Measurements from ENCODE around the gene YIPF4. TPM values are rescaled to one million over a fixed set of nuclear protein-coding genes. Genes with fewer than 3 reads are reported as not detected.
"Not testable (repeated sequence)": the region's sequence is repeated elsewhere in the genome, so short reads cannot be mapped to it uniquely, and the experiment has no call there.

The YIPF4 gene
- total and polyA plus RNA-seq, 2 experiments from 2014 or later: 8.8 to 68.8 TPM

DNA sequence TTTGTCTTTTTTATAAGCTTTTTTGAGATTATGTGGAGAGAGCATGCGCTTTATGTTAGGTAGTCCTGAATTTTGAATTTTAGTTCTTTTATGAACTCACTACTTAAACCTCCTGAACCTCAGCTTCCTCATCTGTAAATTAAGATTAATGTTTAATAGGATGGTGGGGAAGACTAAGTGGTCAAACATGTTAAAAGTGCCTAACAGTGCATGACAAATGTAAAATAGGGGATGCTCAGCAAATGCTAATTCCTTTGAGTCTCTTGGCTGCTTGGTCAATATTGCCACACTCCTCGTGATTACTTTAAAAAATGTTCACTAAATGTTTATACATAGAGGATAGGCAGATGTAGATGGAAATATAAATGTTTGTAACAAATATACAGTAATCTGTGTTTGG lies 85.9 kb downstream of the YIPF4 start:
- no peak overlapping the region for H3K27ac ChIP-seq

DNA sequence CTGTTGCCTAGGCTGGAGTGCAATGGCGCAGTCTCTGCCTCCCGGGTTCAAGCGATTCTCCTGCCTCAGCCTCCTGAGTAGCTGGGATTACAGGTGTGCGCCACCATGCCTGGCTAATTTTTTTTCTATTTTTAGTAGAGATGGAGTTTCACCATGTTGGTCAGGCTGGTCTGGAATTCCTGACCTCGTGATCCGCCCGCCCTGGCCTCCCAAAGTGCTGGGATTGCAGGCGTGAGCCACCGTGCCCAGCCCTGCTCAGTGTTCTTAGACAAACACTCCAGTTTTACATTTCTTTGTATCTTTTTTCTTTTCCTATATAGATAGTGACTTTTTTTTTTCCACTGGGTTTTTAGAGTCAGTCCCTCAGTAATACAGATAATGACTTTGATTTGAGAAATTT lies 86.6 kb downstream of the YIPF4 start:
- not testable (repeated sequence) for H3K4me3 ChIP-seq; DNase-seq (ENCODE audit: low read depth in 1 of 2, low spot score in 1 of 2); H3K27me3 ChIP-seq; H3K9me3 ChIP-seq (ENCODE audit: low read depth); H3K36me3 ChIP-seq; H3K4me1 ChIP-seq (ENCODE audit: low read depth); H3K27ac ChIP-seq

More for the DNA sequence above, 85.9 kb downstream of the YIPF4 start:
- no peaks in the 10 kb centered on the region for H3K36me3 ChIP-seq
- H3K4me3 ChIP-seq: no peak overlapping the region
- H3K9me3 ChIP-seq (ENCODE audit: low read depth): no peaks in the 10 kb centered on the region
- peaks cover 7% of the 10 kb centered on the region for H3K4me1 ChIP-seq (ENCODE audit: low read depth)
- no peaks in the 10 kb centered on the region for H3K27me3 ChIP-seq
- no peak for DNase-seq (ENCODE audit: low read depth in 1 of 2, low spot score in 1 of 2)
- TF ChIP-seq, protein P1, sequence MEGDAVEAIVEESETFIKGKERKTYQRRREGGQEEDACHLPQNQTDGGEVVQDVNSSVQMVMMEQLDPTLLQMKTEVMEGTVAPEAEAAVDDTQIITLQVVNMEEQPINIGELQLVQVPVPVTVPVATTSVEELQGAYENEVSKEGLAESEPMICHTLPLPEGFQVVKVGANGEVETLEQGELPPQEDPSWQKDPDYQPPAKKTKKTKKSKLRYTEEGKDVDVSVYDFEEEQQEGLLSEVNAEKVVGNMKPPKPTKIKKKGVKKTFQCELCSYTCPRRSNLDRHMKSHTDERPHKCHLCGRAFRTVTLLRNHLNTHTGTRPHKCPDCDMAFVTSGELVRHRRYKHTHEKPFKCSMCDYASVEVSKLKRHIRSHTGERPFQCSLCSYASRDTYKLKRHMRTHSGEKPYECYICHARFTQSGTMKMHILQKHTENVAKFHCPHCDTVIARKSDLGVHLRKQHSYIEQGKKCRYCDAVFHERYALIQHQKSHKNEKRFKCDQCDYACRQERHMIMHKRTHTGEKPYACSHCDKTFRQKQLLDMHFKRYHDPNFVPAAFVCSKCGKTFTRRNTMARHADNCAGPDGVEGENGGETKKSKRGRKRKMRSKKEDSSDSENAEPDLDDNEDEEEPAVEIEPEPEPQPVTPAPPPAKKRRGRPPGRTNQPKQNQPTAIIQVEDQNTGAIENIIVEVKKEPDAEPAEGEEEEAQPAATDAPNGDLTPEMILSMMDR (IDR thresholded peaks at IDR 0.05; ENCODE audit: low read depth, low read length): no peak

DNA sequence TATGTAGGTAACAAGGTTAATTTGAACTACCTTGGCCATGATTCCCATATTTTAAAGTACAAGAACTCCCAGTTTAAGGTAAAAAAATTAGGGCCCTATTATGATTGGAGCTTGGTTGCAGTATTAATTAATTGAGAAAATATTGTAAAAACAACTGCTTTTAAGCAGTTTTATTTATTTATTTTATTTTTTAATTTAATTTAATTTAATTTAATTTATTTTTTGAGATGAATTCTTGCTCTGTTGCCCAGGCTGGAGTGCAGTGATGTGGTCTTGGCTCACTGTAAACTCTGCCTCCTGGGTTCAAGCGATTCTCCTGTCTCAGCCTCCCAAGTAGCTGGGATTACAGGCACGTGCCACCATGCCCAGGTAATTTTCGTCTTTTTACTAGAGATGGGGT lies 88.0 kb downstream of the YIPF4 start:
- H3K36me3 ChIP-seq; H3K4me1 ChIP-seq (ENCODE audit: low read depth); H3K4me3 ChIP-seq; H3K27ac ChIP-seq; H3K9me3 ChIP-seq (ENCODE audit: low read depth); DNase-seq (ENCODE audit: low read depth in 1 of 2, low spot score in 1 of 2); H3K27me3 ChIP-seq: not testable (repeated sequence)

Other genes with a start within 250 kb of the YIPF4 start
- 43.0 and 56.2 TPM in 2 replicates for gene DPY30, start 238.1 kb upstream of the YIPF4 start, total RNA-seq
- gene DPY30, start 238.1 kb upstream of the YIPF4 start, polyA plus RNA-seq: 143 and 169 TPM in 2 replicates
- 21.8 and 23.0 TPM in 2 replicates for gene SPAST, start 214.3 kb upstream of the YIPF4 start, total RNA-seq
- 10.9 and 12.7 TPM in 2 replicates for gene SPAST, start 214.3 kb upstream of the YIPF4 start, polyA plus RNA-seq
- 12.6 and 13.3 TPM in 2 replicates for gene SLC30A6, start 112.0 kb upstream of the YIPF4 start, total RNA-seq
- 11.8 and 19.0 TPM in 2 replicates for gene SLC30A6, start 112.0 kb upstream of the YIPF4 start, polyA plus RNA-seq
- not detected in 2 replicates for gene NLRC4, start 13.0 kb upstream of the YIPF4 start, total RNA-seq
- 0.64 and 1.3 TPM in 2 replicates for gene NLRC4, start 13.0 kb upstream of the YIPF4 start, polyA plus RNA-seq
- gene BIRC6, start 79.1 kb downstream of the YIPF4 start, total RNA-seq: 68.3 and 89.9 TPM in 2 replicates
- gene BIRC6, start 79.1 kb downstream of the YIPF4 start, polyA plus RNA-seq: 22.9 and 25.0 TPM in 2 replicates

Measured in cardiac muscle cell (in vitro differentiated cells and primary cell).